ENCODE data around the gene NR1D1.
A peak's percentile ranks its signal among the peaks of the same experiment; 100 is the strongest.

The NR1D1 gene

GRCh38 chr17:40095944-40096791 is 4.2 kb downstream of the NR1D1 start:
- DNase-seq: no peak

DNA sequence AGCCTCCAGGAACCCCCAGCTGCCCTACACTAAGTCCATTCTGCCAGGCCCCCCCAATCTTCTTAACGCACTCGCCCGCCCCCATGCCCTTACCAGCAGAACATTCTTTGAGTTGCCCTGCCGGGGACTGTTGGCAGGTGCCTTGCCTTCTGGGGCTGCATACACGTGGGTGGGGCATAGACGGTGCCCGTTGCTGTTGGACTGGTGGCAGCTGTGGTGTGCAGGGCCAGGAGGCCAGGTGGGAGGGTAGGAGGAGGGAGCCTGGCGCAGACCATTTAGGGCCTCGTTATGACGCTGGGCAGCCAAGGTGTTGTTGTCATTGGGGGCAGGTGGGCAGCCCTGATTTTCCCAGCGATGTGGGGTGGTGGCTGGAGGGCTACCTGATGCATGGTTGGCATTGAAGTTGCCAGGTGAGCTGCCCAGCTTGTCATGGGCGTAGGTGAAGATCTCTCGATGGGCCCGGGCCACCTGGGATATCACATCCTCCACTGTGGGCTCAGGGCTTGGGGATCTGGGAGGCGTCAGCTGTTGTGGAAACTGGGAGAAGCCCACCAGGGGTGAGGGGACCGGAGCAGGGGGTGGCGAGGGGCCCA is 4.9 kb downstream of the NR1D1 start:
- DNase-seq: no peak

DNA sequence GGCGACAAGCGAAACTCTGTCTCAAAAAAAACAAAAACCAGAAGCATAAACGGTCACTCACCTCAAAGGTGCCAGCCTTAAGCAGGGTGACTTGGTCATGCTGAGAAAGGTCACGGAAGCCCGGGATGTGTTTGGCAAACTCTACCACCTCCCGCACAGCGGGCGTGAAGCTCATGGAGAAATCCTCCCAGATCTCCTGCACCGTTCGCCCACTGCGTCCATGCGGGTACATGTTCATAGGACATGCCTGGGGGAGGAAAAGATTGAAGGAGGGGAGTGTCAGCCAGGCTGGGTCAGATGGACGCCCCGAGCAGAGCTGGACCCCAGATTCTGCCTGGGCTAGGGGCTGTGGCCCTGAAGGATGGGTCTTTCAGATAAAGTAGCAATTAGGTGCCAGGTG is 5.5 kb downstream of the NR1D1 start:
- no peak for DNase-seq

- DNase-seq: no peak
Measured at GRCh38 chr17:40093580-40094201, 6.7 kb downstream of the NR1D1 start.

DNA sequence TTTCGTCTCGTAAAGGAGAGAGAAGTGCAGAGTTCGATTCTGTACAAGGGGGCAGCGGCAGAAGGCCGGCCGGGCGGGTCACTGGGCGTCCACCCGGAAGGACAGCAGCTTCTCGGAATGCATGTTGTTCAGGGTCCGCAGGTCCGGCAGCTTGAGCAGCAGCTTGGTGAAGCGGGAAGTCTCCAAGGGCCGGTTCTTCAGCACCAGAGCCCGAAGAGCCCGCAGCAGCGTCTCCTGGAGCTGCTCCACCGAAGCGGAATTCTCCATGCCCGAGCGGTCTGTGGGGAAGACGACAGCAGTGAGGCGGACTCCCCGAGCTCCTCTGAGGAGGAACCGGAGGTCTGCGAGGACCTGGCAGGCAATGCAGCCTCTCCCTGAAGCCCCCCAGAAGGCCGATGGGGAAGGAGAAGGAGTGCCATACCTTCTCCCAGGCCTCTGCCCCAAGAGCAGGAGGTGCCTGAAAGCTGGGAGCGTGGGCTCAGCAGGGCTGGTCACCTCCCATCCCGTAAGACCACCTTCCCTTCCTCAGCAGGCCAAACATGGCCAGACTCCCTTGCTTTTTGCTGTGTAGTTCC is 7.3 kb downstream of the NR1D1 start:
- DNase-seq: no peak

- DNase-seq: no peak
Measured at GRCh38 chr17:40092581-40092980, 7.8 kb downstream of the NR1D1 start.

DNA sequence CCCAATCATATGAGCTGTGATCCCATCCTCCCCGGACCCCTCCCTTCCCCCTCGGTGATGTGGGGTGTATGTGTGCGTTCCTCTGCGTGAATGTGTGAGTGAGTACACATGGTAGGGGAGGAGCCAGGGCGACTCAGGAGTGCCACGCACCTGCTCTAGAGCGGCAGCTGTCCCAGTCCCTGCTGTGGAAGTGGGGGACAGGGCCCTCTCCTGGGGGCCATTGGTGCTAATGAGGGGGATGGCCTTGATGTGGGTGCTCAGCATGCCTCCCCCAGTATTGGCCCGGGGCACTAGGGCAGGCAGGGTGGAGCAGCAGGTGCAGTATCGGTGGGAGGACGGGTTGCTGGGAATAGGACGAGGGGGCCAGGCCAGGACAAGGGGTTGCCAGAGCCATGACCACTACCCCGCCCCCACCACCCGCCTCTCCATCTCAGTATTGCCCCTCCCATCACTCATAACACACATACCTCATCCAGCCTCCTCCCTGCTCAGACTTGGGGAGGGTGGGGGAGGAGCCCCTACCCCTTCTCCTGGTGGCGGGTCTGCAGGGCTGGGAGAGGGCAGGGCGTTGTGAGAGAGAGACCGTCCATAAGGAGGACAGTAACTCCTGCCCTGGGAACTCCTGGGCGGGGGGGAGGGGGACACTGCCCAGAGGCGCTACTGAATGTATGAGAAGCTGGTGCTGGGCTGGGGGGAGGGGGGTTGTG is 8.5 kb downstream of the NR1D1 start:
- no peak for DNase-seq

DNA sequence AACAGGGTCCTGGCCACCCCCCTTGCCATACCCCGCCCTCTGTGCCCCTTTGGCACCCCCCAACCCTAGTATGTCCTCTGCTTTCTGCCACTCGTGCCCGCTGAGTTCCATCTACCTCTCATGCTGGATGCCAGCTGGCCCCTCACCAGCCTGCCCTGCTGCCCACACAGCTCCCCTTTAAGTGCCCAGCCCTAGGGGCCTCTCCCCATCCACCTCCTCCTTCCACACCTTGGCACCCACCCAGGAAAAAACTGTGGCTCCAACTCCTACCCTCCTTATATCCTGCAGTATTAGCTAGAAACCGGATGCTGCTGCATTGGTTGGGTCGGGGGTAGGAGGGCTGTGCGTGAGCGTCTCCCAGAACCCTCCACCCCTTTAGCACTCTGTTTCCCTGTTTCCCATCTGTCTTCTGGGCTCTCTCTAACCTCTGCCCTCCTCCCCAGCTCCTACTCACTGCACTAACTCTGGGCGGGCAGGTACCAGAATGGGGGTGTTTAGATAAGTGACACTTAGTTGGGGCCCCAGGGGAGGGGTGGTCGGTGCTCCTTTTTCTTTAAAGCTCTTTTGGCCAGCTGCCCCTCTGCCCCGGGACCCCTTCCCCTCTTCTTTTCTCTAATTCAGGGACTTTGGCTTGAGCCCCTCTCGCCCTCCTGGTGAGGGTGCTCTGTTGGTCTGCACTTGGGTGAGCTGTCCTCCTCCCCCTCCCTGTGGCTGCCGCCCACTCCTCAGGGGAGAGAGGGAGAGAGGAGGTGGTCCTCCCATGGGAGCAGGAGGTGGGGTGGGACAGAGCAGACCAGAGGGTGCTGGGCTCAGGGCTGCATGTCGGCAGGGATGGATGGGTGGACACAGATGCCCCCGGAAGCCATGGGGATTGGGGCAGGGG is 9.9 kb downstream of the NR1D1 start:
- DNase-seq: no peak

DNA sequence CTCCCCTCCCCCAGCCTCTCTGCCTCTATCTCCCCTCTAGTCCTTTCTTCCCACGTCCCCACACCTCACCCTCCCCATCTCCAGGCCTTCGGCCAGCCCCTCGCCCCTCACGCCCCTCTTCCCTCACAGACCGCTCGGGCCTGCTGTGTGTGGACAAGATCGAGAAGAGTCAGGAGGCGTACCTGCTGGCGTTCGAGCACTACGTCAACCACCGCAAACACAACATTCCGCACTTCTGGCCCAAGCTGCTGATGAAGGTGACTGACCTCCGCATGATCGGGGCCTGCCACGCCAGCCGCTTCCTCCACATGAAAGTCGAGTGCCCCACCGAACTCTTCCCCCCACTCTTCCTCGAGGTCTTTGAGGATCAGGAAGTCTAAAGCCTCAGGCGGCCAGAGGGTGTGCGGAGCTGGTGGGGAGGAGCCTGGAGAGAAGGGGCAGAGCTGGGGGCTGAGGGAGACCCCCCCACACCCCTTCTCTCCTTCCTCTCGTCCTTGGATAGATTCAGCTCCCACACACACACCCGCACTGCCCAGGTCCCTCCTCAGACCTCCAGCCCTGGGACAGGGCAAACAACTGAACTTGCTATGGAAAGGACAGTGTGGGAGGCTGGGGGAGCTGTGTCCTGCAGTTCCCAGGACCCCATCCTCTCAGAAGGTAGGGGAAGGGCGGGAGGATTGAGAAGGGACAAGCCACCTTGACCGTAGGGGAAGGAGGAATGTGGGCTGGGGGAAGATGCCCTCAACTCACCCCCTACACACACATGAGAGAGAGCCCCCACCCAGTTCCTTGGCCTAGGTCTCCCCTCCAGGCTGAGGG is 11.1 kb downstream of the NR1D1 start:
- DNase-seq: no peak

- DNase-seq: no peak
Measured at GRCh38 chr17:40087903-40088718, 12.3 kb downstream of the NR1D1 start.

- no peak for DNase-seq
Measured at GRCh38 chr17:40087049-40087794, 13.2 kb downstream of the NR1D1 start.

GRCh38 chr17:40086150-40087044 is 14.0 kb downstream of the NR1D1 start:
- peak; percentile 6 for DNase-seq

GRCh38 chr17:40084477-40084876 is 15.9 kb downstream of the NR1D1 start:
- no peak for DNase-seq

GRCh38 chr17:40079545-40079944 is 20.8 kb downstream of the NR1D1 start:
- DNase-seq: no peak

DNA sequence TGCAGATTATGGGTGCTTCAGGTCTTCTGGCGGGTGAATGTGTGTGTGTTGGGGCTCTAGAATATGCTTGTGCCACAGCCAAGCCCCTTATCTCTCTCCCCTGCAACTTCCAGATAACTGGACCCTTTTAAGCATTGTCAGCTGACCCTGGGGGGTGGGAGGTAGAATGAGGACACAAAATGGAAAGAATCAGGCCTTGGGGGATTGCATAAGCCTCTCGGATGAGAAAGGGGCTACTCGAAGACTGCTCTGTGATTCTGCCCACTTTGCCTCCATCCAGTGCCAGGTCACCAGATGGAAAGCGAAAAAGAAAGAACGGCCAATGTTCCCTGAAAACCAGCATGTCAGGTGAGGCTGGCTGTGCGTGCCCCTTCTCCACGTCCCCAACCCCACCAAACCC is 23.8 kb downstream of the NR1D1 start:
- no peak for DNase-seq

GRCh38 chr17:40075942-40076498 is 24.4 kb downstream of the NR1D1 start:
- DNase-seq: no peak

DNA sequence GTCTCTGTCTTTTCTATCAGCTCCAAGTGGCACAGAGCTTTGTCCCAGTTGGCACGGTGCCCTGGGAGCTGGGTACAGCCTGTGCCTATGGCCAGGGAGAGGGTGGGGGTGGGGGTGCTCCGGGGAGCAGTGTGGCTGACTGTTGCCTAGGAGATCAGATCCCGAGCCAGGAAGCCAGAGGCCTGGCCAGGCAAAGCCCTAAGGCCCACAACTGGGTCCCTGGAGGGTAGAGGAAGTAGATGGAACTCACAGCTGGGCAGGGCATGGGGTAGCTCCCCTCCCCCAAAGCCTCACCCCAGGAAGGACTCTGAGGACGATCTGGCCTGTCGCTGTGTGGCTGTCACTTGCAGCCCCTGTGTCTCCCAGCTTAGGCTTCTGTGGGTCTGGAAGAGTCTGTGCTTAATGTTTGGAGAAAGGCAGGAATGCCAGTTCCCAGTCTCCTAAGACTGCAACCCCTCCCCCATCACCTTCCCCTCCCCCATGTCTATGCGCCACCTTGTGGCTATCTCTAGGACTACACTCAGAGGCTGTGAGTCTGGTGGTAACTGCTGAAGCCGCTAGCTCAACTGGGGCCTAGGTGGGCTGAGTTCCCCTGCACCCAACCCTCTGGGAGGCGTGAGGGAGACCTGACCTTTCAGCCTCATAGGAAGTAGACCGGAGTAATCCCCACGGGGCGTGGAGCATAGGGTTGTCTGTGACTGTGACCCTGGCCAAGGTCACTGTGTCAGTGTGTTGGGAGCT is 25.0 kb downstream of the NR1D1 start:
- no peak for DNase-seq

GRCh38 chr17:40074871-40075200 is 25.6 kb downstream of the NR1D1 start:
- no peak for DNase-seq

Measured in NCI-H748 treated with DMSO at 0.1 percent for 48 hours (cell line).